Measurements from ENCODE around the gene ST6GALNAC6.

- TF ChIP-seq POLR2A (IDR thresholded peaks at IDR 0.05), result no peak
- TF ChIP-seq CTCF (IDR thresholded peaks at IDR 0.05), result no peak
These were observed 14.9 kb downstream of the ST6GALNAC6 start for GRCh38 chr9:127884427-127884911.

Data from sigmoid colon (tissue), 3 donors.